Neural cell (in vitro differentiated cells): ENCODE measurements around the gene RANBP3. TPM values are rescaled to one million over a fixed set of nuclear protein-coding genes. Genes with fewer than 3 reads are reported as not detected.

Experiments
- H2AFZ ChIP-seq: fragments of 200-600, 300-800 bp; sonication (generic), shearing (Covaris generic); 2 replicates; pipeline ENCODE4 v1.6.0; 2014; ENCODE audit warnings: low read depth, mild to moderate bottlenecking, antibody characterized with exemption, low read length, moderate library complexity
- H3F3A ChIP-seq: fragments of 200-600 bp; shearing (Covaris generic); 2 replicates; pipeline ENCODE4 v1.6.1; 2016; ENCODE audit warnings: mild to moderate bottlenecking, moderate library complexity, mixed read lengths, antibody characterized with exemption, low read length; ENCODE audit not compliant: insufficient read depth, poor library complexity, severe bottlenecking
- H3K27ac ChIP-seq: fragments of 200-600, 300-800 bp; sonication (generic), shearing (Covaris generic); 2 replicates; pipeline ENCODE4 v1.5.1; 2014; ENCODE audit warnings: mild to moderate bottlenecking, low read length, moderate library complexity
- H3K27me3 ChIP-seq: fragments of 300-800, 200-600 bp; sonication (generic), shearing (Covaris generic); 2 replicates; pipeline ENCODE4 v1.6.0; 2014; ENCODE audit warnings: mild to moderate bottlenecking, low read depth, low read length, moderate library complexity; ENCODE audit not compliant: insufficient read depth
- H3K36me3 ChIP-seq: fragments of 300-800, 200-600 bp; sonication (generic), shearing (Covaris generic); 2 replicates; pipeline ENCODE4 v1.5.1; 2014; ENCODE audit warnings: mild to moderate bottlenecking, antibody characterized with exemption, low read length, moderate library complexity; ENCODE audit not compliant: insufficient read depth
- H3K4me2 ChIP-seq: fragments of 300-800, 200-600 bp; sonication (generic), shearing (Covaris generic); 2 replicates; pipeline ENCODE4 v1.6.0; 2014; ENCODE audit warnings: mild to moderate bottlenecking, low read length
- H3K4me3 ChIP-seq: fragments of 300-800, 200-600 bp; sonication (generic), shearing (Covaris generic); 2 replicates; pipeline ENCODE4 v1.5.1; 2014; ENCODE audit warnings: mild to moderate bottlenecking, low read length, moderate library complexity
- H3K79me2 ChIP-seq: fragments of 200-600 bp; shearing (Covaris generic); replicated peaks from 2 replicates; pipeline ENCODE4 v1.6.0; 2014; ENCODE audit warnings: mild to moderate bottlenecking, low read length, moderate library complexity; ENCODE audit not compliant: insufficient read depth
- H3K9ac ChIP-seq: fragments of 300-800, 200-600 bp; sonication (generic), shearing (Covaris generic); 2 replicates; pipeline ENCODE4 v1.6.1; 2016; ENCODE audit warnings: mild to moderate bottlenecking, low read length, mixed read lengths
- H3K9me2 ChIP-seq: fragments of 200-600 bp; shearing (Covaris generic); 2 replicates; pipeline ENCODE4 v1.6.1; 2016; ENCODE audit warnings: mild to moderate bottlenecking, low read length, mixed read lengths; ENCODE audit not compliant: insufficient read depth
- H3K9me3 ChIP-seq: fragments of 200-600, 300-800 bp; sonication (generic), shearing (Covaris generic); 2 replicates; pipeline ENCODE4 v1.6.1; 2016; ENCODE audit warnings: mild to moderate bottlenecking, mixed run types, low read length, moderate library complexity, mixed read lengths
- H4K20me1 ChIP-seq: fragments of 200-600 bp; shearing (Covaris generic); 2 replicates; pipeline ENCODE4 v1.6.1; 2016; ENCODE audit warnings: mild to moderate bottlenecking, mixed run types; ENCODE audit not compliant: insufficient read depth
- EP300 ChIP-seq: fragments of 450-650 bp; conservative IDR thresholded peaks from 2 replicates; pipeline ENCODE4 v1.6.1; 2014; ENCODE audit warnings: antibody characterized with exemption, mild to moderate bottlenecking, moderate library complexity; ENCODE audit not compliant: poor library complexity, severe bottlenecking
- EZH2 ChIP-seq: fragments of 200-600, 300-800 bp; shearing (Covaris generic), sonication (generic); IDR thresholded peaks from 2 replicates; pipeline ENCODE4 v1.6.1; 2014; ENCODE audit warnings: antibody characterized with exemption, low read length, borderline replicate concordance, mild to moderate bottlenecking; ENCODE audit not compliant: insufficient read depth, poor library complexity, severe bottlenecking
- MXI1 ChIP-seq: fragments of 450-650 bp; conservative IDR thresholded peaks from 2 replicates; pipeline ENCODE4 v1.6.1; 2014; ENCODE audit warnings: antibody characterized with exemption, mild to moderate bottlenecking; ENCODE audit not compliant: poor library complexity, severe bottlenecking
- POLR2AphosphoS5 ChIP-seq: IDR thresholded peaks from 2 replicates; pipeline ENCODE4 v1.6.1; 2012
- RAD21 ChIP-seq: fragments of 450-650 bp; conservative IDR thresholded peaks from 2 replicates; pipeline ENCODE4 v1.6.1; 2014; ENCODE audit warnings: antibody characterized with exemption, mild to moderate bottlenecking, moderate library complexity
- SMC3 ChIP-seq: fragments of 450-650 bp; conservative IDR thresholded peaks from 2 replicates; pipeline ENCODE4 v1.6.1; 2014; ENCODE audit warnings: antibody characterized with exemption, mild to moderate bottlenecking, moderate library complexity; ENCODE audit not compliant: poor library complexity
- TAF1 ChIP-seq: IDR thresholded peaks from 2 replicates; pipeline ENCODE4 v1.6.1; 2012; ENCODE audit warnings: low read depth
- polyA plus RNA-seq: library from polyadenylated mRNA; depleted of rRNA; stranded (reverse); fragments of >200 nt; gene quantifications from 2 replicates; pipeline ENCODE4 v1.2.3, GENCODE V29; 2014
- TF ChIP-seq, protein P1 (sequence below): fragments of 450-650 bp; IDR thresholded peaks from 2 replicates; pipeline ENCODE4 v1.5.1; 2014; ENCODE audit warnings: antibody characterized with exemption, mild to moderate bottlenecking, moderate library complexity; ENCODE audit not compliant: poor library complexity, severe bottlenecking
- TF ChIP-seq, protein P2 (sequence below): IDR thresholded peaks from 2 replicates; pipeline ENCODE4 v1.6.1; 2012; ENCODE audit warnings: borderline replicate concordance

The RANBP3 gene
- polyA plus RNA-seq, 1 donor from 2014 or later = 67.6 TPM

DNA sequence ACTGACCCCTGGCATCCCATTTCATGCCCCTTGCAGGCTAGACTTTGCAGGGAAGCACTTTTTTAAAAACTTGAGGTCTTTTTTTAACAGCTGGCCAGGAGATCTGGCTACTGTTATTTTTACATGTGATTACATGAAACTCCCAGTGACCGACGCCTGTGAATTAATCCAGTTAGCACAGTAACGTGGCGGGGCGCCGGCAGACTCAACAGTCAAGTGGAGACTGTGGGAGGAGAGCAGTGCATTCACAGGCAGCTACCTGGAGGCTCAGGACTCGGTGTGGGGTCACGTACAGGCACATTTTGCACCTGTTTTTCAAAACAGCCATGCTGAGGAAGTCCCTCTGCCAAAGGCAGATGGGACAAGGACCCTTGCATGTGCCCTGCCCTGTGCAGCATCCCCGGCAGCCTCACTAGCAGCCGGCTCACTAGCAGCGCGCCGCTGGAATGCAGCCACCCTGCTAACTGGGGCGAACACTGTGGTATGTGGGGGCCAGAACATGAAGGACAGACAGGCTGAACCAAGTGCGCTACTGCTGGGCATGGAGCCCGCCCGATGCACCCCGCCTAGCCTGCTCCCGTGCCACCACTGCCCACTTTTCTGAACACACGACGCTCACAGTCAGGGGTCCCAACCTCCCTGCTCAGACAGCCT, 45.2 kb downstream of the RANBP3 start:
- Histone ChIP-seq H3F3A (no peaks in the 10 kb centered on the region), H3K4me2 (no peak overlapping the region), H3K4me3 (no peak overlapping the region), H3K9me3 (no peaks in the 10 kb centered on the region), H3K79me2 (peaks cover under 1% of the 10 kb centered on the region), H3K9me2 (no peaks in the 10 kb centered on the region), H3K27me3 (no peaks in the 10 kb centered on the region), H2AFZ (no peak overlapping the region), H4K20me1 (no peaks in the 10 kb centered on the region), H3K36me3 (no peaks in the 10 kb centered on the region), H3K27ac (no peak overlapping the region), H3K9ac (no peak overlapping the region)
- TF ChIP-seq EZH2 = no peak
- TF ChIP-seq POLR2AphosphoS5 = no peak
- no peak for TF ChIP-seq TAF1
- TF ChIP-seq MXI1 = no peak
- no peak for TF ChIP-seq EP300
- TF ChIP-seq RAD21 = no peak
- TF ChIP-seq, protein P1, sequence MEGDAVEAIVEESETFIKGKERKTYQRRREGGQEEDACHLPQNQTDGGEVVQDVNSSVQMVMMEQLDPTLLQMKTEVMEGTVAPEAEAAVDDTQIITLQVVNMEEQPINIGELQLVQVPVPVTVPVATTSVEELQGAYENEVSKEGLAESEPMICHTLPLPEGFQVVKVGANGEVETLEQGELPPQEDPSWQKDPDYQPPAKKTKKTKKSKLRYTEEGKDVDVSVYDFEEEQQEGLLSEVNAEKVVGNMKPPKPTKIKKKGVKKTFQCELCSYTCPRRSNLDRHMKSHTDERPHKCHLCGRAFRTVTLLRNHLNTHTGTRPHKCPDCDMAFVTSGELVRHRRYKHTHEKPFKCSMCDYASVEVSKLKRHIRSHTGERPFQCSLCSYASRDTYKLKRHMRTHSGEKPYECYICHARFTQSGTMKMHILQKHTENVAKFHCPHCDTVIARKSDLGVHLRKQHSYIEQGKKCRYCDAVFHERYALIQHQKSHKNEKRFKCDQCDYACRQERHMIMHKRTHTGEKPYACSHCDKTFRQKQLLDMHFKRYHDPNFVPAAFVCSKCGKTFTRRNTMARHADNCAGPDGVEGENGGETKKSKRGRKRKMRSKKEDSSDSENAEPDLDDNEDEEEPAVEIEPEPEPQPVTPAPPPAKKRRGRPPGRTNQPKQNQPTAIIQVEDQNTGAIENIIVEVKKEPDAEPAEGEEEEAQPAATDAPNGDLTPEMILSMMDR = no peak
- TF ChIP-seq, protein P2, sequence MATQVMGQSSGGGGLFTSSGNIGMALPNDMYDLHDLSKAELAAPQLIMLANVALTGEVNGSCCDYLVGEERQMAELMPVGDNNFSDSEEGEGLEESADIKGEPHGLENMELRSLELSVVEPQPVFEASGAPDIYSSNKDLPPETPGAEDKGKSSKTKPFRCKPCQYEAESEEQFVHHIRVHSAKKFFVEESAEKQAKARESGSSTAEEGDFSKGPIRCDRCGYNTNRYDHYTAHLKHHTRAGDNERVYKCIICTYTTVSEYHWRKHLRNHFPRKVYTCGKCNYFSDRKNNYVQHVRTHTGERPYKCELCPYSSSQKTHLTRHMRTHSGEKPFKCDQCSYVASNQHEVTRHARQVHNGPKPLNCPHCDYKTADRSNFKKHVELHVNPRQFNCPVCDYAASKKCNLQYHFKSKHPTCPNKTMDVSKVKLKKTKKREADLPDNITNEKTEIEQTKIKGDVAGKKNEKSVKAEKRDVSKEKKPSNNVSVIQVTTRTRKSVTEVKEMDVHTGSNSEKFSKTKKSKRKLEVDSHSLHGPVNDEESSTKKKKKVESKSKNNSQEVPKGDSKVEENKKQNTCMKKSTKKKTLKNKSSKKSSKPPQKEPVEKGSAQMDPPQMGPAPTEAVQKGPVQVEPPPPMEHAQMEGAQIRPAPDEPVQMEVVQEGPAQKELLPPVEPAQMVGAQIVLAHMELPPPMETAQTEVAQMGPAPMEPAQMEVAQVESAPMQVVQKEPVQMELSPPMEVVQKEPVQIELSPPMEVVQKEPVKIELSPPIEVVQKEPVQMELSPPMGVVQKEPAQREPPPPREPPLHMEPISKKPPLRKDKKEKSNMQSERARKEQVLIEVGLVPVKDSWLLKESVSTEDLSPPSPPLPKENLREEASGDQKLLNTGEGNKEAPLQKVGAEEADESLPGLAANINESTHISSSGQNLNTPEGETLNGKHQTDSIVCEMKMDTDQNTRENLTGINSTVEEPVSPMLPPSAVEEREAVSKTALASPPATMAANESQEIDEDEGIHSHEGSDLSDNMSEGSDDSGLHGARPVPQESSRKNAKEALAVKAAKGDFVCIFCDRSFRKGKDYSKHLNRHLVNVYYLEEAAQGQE = no peak
- no peak for TF ChIP-seq SMC3

DNA sequence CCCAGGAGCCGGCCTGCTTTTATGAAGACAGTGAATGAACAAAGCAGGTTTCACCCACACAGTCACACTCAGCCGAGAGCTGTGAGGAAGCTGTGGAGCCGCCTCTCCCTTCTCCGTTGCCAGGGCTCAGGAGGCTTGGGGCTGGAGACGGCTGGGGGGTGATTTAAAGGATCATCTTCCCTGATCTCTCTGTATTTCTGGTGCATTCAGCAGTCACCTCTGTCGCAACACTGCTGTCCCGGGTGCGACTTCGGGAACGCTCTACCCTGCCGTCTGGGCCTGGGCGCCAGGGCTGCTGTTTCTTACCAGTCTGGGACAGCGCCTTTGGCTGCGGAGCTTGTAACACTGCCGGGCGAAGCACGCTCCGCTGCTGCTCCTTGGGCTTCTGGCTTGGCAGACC, 45.8 kb downstream of the RANBP3 start:
- no peaks in the 10 kb centered on the region for H3K36me3 ChIP-seq

More for the DNA sequence above, 45.8 kb downstream of the RANBP3 start:
- H3K27me3 ChIP-seq = no peaks in the 10 kb centered on the region
- no peak overlapping the region for H3K9ac ChIP-seq
- H3K79me2 ChIP-seq = no peaks in the 10 kb centered on the region
- H3K4me2 ChIP-seq = no peak overlapping the region
- H3K27ac ChIP-seq = no peak overlapping the region
- TF ChIP-seq RAD21 = no peak
- TF ChIP-seq, protein P2 = no peak
- TF ChIP-seq, protein P1 = no peak
- no peak for TF ChIP-seq SMC3
- TF ChIP-seq EZH2 = no peak
- no peak for TF ChIP-seq EP300
- TF ChIP-seq MXI1 = no peak
- TF ChIP-seq POLR2AphosphoS5 = no peak
- no peak overlapping the region for H2AFZ ChIP-seq
- H3F3A ChIP-seq = no peaks in the 10 kb centered on the region
- H3K4me3 ChIP-seq = no peak overlapping the region
- H3K9me2 ChIP-seq = no peaks in the 10 kb centered on the region
- no peaks in the 10 kb centered on the region for H3K9me3 ChIP-seq
- no peaks in the 10 kb centered on the region for H4K20me1 ChIP-seq
